Mesendoderm (in vitro differentiated cells): ENCODE data around the gene NUBPL.

Experiments used
- DNase-seq: peaks from one replicate; pipeline ENCODE4 v3.0.0; 2013
- H2AK5ac ChIP-seq: 2 replicates; pipeline ENCODE4 v1.6.1; 2013; ENCODE audit warnings: low read length, inconsistent platforms
- H2BK120ac ChIP-seq: 2 replicates; pipeline ENCODE4 v1.6.1; 2013; ENCODE audit warnings: low read depth, mild to moderate bottlenecking, low read length, moderate library complexity, mixed read lengths
- H2BK15ac ChIP-seq: replicated peaks from 2 replicates; pipeline ENCODE4 v1.6.1; 2013; ENCODE audit warnings: low read depth, mild to moderate bottlenecking, moderate library complexity
- H2BK5ac ChIP-seq: 2 replicates; pipeline ENCODE4 v1.6.1; 2013; ENCODE audit warnings: low read length, inconsistent platforms
- H3K18ac ChIP-seq: 2 replicates; pipeline ENCODE4 v1.6.1; 2013; ENCODE audit warnings: mild to moderate bottlenecking, low read length, mixed read lengths
- H3K23ac ChIP-seq: one replicate; pipeline ENCODE4 v1.6.1; 2013; ENCODE audit warnings: low read length
- H3K27ac ChIP-seq: 2 replicates; pipeline ENCODE4 v1.5.1; 2013; ENCODE audit warnings: low read depth, mild to moderate bottlenecking, inconsistent platforms, low read length, moderate library complexity
- H3K27me3 ChIP-seq: 2 replicates; pipeline ENCODE4 v1.6.1; 2013; ENCODE audit warnings: low read length, control low read depth, mild to moderate bottlenecking, inconsistent platforms; ENCODE audit not compliant: insufficient read depth, poor library complexity
- H3K36me3 ChIP-seq: 2 replicates; pipeline ENCODE4 v1.6.1; 2013; ENCODE audit warnings: low read length, inconsistent platforms; ENCODE audit not compliant: control insufficient read depth, insufficient read depth
- H3K4ac ChIP-seq: one replicate; pipeline ENCODE4 v1.6.1; 2013; ENCODE audit warnings: low read depth, mild to moderate bottlenecking, low read length, moderate library complexity
- H3K4me1 ChIP-seq: 2 replicates; pipeline ENCODE4 v1.6.1; 2013; ENCODE audit warnings: low read depth, low read length, inconsistent platforms; ENCODE audit not compliant: control insufficient read depth
- H3K4me2 ChIP-seq: 2 replicates; pipeline ENCODE4 v1.6.1; 2013; ENCODE audit warnings: low read length
- H3K4me3 ChIP-seq: 2 replicates; pipeline ENCODE4 v1.5.1; 2013; ENCODE audit warnings: mild to moderate bottlenecking, low read length
- H3K56ac ChIP-seq: one replicate; pipeline ENCODE4 v1.6.1; 2013; ENCODE audit warnings: low read length
- H3K79me1 ChIP-seq: 2 replicates; pipeline ENCODE4 v1.6.1; 2013; ENCODE audit warnings: low read length, inconsistent platforms
- H3K79me2 ChIP-seq: 2 replicates; pipeline ENCODE4 v1.6.1; 2013; ENCODE audit warnings: mild to moderate bottlenecking, low read length; ENCODE audit not compliant: control insufficient read depth, insufficient read depth
- H3K9ac ChIP-seq: 2 replicates; pipeline ENCODE4 v1.6.1; 2013; ENCODE audit warnings: low read length, inconsistent platforms
- H4K5ac ChIP-seq: one replicate; pipeline ENCODE4 v1.6.1; 2013; ENCODE audit warnings: low read length
- H4K8ac ChIP-seq: one replicate; pipeline ENCODE4 v1.6.1; 2013; ENCODE audit warnings: low read depth, mild to moderate bottlenecking, control low read depth, low read length, moderate library complexity
- WGBS: extraction: QIAGEN DNeasy Blood & Tissue Kit; methylation state at CpG from one replicate; pipeline ENCODE4 v1.1.7; 2013; ENCODE audit warnings: low lambda C conversion rate, missing lambda C conversion rate; ENCODE audit not compliant: insufficient coverage; ENCODE audit errors: extremely low coverage; 5-methylcytosine and 5-hydroxymethylcytosine counted together

Gene NUBPL

DNA sequence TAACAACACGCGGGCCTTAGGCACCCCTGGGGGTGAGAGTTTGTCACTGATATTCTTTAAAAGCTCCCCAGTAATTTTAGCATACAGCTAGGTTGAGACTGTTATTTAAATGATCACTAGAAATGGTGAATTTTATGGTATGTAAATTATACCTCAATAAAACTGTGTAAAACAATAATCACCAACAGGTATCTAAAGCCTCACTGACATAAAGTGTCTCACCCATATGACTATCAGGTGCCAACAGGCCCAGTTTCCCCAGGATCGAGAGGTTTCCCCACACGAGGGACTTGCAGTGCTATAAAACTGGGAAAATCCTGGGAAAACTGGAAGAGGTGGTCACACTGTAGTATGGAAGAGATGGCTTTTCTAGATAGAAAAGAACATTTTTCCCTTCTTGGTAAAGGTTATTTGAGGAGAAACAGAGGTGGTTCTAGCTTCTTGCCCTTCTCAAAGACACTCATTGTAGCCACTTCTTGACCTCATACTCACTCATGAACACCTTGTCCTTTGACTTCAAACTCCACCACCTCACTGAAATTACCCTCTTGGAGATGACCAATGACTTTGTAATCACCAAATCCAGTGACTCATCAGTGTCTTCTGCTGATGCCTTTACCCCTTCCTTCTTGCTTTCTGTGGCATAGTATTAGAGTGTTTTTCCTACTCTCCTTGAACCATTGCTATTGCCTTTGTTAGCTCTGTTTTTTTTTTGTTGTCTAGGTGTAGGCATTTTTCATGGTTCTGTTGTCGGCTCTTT, 24.8 kb upstream of the NUBPL start:
- Histone ChIP-seq H2BK120ac (no peak overlapping the region), H3K4me2 (no peak overlapping the region), H2BK15ac (no peak overlapping the region), H2BK5ac (no peak overlapping the region), H3K27ac (no peak overlapping the region), H3K56ac (no peak overlapping the region), H3K4me1 (no peaks in the 10 kb centered on the region), H3K9ac (no peak overlapping the region), H3K18ac (no peak overlapping the region), H3K79me2 (no peaks in the 10 kb centered on the region), H3K23ac (no peak overlapping the region), H3K79me1 (no peaks in the 10 kb centered on the region), H3K4ac (no peak overlapping the region), H2AK5ac (no peak overlapping the region), H3K27me3 (no peaks in the 10 kb centered on the region), H4K8ac (no peak overlapping the region), H4K5ac (no peak overlapping the region), H3K4me3 (no peak overlapping the region), H3K36me3 (no peaks in the 10 kb centered on the region)
- no CpG with 5 or more reads among the region's 5 CpGs for WGBS
- DNase-seq = no peak

DNA sequence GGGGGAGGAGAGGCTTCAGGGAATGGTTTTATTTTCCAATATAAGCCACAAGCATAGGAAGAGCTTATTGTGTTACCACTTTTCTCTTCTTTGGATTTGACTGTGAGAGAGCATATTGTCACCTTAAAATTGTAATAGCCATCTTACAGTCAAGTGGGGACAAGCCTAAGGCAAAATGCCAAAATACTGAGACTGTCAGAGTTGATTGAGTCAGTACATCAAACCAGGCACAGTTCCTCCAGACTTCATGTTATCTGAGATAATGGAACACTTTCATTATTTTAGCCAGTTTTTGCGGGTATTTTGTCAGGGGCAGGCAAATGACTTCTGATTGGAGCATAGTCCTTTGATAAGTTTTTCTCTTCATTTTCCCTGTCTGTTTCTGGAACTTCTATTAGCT, 19.5 kb upstream of the NUBPL start:
- H3K56ac ChIP-seq = no peak overlapping the region
- no CpG with 5 or more reads among the region's 1 CpG for WGBS
- H4K8ac ChIP-seq = no peak overlapping the region
- H3K4me1 ChIP-seq = no peaks in the 10 kb centered on the region
- no peak overlapping the region for H3K9ac ChIP-seq
- H2AK5ac ChIP-seq = no peak overlapping the region
- no peak overlapping the region for H3K18ac ChIP-seq
- no peak overlapping the region for H2BK120ac ChIP-seq
- no peaks in the 10 kb centered on the region for H3K36me3 ChIP-seq
- no peak overlapping the region for H3K27ac ChIP-seq
- no peak overlapping the region for H4K5ac ChIP-seq
- no peak for DNase-seq
- H3K4me3 ChIP-seq = no peak overlapping the region
- no peaks in the 10 kb centered on the region for H3K79me1 ChIP-seq
- no peak overlapping the region for H3K4ac ChIP-seq
- no peak overlapping the region for H3K4me2 ChIP-seq
- H2BK15ac ChIP-seq = no peak overlapping the region
- H3K79me2 ChIP-seq = no peaks in the 10 kb centered on the region
- no peak overlapping the region for H3K23ac ChIP-seq
- H3K27me3 ChIP-seq = no peaks in the 10 kb centered on the region
- no peak overlapping the region for H2BK5ac ChIP-seq

DNA sequence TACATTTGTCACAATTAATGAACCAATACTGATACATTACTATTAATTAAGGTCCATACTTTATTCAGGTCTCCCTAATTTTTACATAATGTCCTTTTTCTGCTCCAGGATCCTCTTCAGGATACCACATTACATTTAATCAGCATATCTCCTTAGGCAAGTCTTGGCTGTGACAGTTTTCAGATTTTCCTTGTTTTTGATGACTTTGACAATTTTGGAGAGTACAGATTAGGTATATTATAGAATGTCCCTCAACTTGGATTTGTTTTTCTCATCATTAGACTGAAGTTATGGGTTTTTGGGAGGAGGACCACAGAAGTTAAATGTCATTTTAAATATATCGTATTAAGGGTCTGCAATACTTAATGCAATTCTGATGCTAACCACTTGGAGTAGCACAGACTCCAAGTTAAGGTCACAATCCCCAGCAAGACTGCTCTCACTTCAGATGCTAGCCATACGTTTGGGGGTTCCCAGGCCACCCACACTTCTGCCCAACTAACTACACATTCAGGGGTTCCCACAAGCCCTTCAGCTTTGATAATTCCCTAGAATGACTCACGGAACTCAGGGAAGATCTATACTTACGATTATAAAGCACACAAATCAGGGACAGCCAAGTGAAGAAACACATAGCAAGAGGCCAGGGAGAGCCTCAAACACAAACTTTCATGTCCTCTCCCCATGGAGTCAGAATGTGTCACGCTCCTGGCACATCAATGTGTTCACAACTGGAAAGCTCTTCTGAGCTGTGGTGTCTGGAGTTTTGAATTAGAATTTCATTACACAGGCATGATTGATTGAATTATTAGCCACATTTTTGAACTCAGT, 17.0 kb upstream of the NUBPL start:
- H2BK15ac ChIP-seq = no peak overlapping the region
- H2BK120ac ChIP-seq = no peak overlapping the region
- no peaks in the 10 kb centered on the region for H3K27me3 ChIP-seq
- no peak overlapping the region for H3K4me3 ChIP-seq
- no peak overlapping the region for H4K8ac ChIP-seq
- H2BK5ac ChIP-seq = no peak overlapping the region
- DNase-seq = peak; percentile 27
- no peak overlapping the region for H2AK5ac ChIP-seq
- no peak overlapping the region for H4K5ac ChIP-seq
- H3K4me2 ChIP-seq = no peak overlapping the region
- no peaks in the 10 kb centered on the region for H3K79me1 ChIP-seq
- H3K56ac ChIP-seq = no peak overlapping the region
- H3K79me2 ChIP-seq = no peaks in the 10 kb centered on the region
- H3K4ac ChIP-seq = no peak overlapping the region
- no peaks in the 10 kb centered on the region for H3K4me1 ChIP-seq
- no peak overlapping the region for H3K9ac ChIP-seq
- H3K23ac ChIP-seq = no peak overlapping the region
- H3K27ac ChIP-seq = no peak overlapping the region
- no CpG with 5 or more reads among the region's 5 CpGs for WGBS
- no peak overlapping the region for H3K18ac ChIP-seq
- H3K36me3 ChIP-seq = no peaks in the 10 kb centered on the region

DNA sequence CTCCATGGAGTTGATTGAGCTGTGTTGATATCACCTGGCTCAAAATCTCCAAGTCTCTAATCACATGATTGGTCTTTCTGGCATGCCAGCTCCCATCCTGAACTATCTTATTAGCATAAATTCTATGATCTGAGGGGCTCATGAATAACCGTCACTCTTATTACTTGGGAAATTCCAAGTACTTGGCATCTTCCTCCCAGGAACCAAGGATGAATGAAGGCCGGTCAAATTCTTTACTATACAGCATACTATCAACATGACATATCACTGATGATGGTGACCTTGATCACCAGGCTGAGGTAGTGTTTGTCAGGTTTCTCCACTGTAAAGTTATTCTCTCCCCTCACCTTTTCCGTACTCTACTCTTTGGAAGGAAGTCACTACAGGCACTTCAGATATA, 16.4 kb upstream of the NUBPL start:
- no peak overlapping the region for H2AK5ac ChIP-seq
- no peak overlapping the region for H2BK5ac ChIP-seq
- no peak overlapping the region for H3K23ac ChIP-seq
- no peak overlapping the region for H4K5ac ChIP-seq
- no CpG with 5 or more reads among the region's 3 CpGs for WGBS
- H3K27ac ChIP-seq = no peak overlapping the region
- no peaks in the 10 kb centered on the region for H3K79me1 ChIP-seq
- no peak overlapping the region for H3K56ac ChIP-seq
- no peaks in the 10 kb centered on the region for H3K27me3 ChIP-seq
- H3K4ac ChIP-seq = no peak overlapping the region
- H2BK15ac ChIP-seq = no peak overlapping the region
- no peaks in the 10 kb centered on the region for H3K4me1 ChIP-seq
- no peak overlapping the region for H3K18ac ChIP-seq
- peak; percentile 30 for DNase-seq
- no peaks in the 10 kb centered on the region for H3K36me3 ChIP-seq
- no peak overlapping the region for H3K9ac ChIP-seq
- no peak overlapping the region for H3K4me2 ChIP-seq
- H3K4me3 ChIP-seq = no peak overlapping the region
- H2BK120ac ChIP-seq = no peak overlapping the region
- H3K79me2 ChIP-seq = no peaks in the 10 kb centered on the region
- H4K8ac ChIP-seq = no peak overlapping the region

DNA sequence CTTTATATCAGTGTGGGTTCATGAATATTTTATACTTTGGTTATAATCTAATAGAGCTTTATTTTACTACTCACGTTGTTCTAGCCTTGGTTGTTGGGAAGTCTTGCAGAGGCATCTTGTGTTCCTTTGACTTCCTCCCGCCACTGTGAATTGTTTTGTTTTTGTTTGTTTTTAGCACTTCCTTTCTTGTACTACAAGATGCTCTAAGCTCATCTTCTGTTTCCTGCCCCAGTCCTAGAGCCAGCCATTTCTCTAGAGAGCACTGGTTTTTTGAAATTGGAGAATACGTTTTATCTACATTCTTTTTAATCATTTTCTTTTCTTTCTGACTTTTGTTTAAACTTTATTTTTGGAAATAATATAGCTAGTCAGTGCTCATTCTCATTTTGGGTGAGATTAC, 15.9 kb upstream of the NUBPL start:
- Histone ChIP-seq H3K27ac (no peak overlapping the region), H3K36me3 (no peaks in the 10 kb centered on the region), H3K4ac (no peak overlapping the region), H2BK15ac (no peak overlapping the region), H4K5ac (no peak overlapping the region), H3K4me1 (no peaks in the 10 kb centered on the region), H2BK5ac (no peak overlapping the region), H3K9ac (no peak overlapping the region), H3K79me1 (no peaks in the 10 kb centered on the region), H3K56ac (no peak overlapping the region), H3K18ac (no peak overlapping the region), H3K27me3 (no peaks in the 10 kb centered on the region), H3K4me3 (no peak overlapping the region), H3K23ac (no peak overlapping the region), H4K8ac (no peak overlapping the region), H2BK120ac (no peak overlapping the region), H3K79me2 (no peaks in the 10 kb centered on the region), H3K4me2 (no peak overlapping the region), H2AK5ac (no peak overlapping the region)
- no CpG with 5 or more reads among the region's 3 CpGs for WGBS
- no peak for DNase-seq
